HG02763 (cell line): ENCODE results near the gene LRG1.
"Not testable (repeated sequence)": the region's sequence is repeated elsewhere in the genome, so short reads cannot be mapped to it uniquely, and the experiment has no call there.

Source experiments
- ATAC-seq: cut with Tn5 transposase; IDR thresholded peaks from one replicate; pipeline ENCODE4 v1.9.1; 2021; ENCODE audit warnings: mild to moderate bottlenecking, moderate library complexity; ENCODE audit not compliant: unreplicated experiment

Gene LRG1

GRCh38 chr19:4553092-4553695 is 13.4 kb upstream of the LRG1 start:
- ATAC-seq, result no peak

DNA sequence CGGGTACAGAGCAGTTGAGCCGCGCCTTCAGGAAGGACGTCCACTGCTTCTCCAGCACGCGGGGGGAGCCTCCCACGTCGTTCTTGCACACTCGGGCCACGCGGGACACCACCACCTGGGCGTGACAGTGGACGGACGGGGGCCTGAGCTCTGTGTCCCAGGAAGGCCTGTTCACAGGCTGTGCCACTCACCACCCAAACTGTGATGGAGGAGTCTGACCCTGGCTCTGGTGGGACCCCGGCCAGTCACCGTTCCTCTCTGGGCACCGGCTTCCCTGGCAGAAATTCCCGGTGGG is 12.6 kb upstream of the LRG1 start:
- ATAC-seq, result no peak

GRCh38 chr19:4550479-4551050 is 10.7 kb upstream of the LRG1 start:
- ATAC-seq, result no peak

- ATAC-seq, result no peak
Observed at GRCh38 chr19:4550018-4550417, 10.2 kb upstream of the LRG1 start.

GRCh38 chr19:4548238-4548584 is 8.4 kb upstream of the LRG1 start:
- ATAC-seq, result no peak

DNA sequence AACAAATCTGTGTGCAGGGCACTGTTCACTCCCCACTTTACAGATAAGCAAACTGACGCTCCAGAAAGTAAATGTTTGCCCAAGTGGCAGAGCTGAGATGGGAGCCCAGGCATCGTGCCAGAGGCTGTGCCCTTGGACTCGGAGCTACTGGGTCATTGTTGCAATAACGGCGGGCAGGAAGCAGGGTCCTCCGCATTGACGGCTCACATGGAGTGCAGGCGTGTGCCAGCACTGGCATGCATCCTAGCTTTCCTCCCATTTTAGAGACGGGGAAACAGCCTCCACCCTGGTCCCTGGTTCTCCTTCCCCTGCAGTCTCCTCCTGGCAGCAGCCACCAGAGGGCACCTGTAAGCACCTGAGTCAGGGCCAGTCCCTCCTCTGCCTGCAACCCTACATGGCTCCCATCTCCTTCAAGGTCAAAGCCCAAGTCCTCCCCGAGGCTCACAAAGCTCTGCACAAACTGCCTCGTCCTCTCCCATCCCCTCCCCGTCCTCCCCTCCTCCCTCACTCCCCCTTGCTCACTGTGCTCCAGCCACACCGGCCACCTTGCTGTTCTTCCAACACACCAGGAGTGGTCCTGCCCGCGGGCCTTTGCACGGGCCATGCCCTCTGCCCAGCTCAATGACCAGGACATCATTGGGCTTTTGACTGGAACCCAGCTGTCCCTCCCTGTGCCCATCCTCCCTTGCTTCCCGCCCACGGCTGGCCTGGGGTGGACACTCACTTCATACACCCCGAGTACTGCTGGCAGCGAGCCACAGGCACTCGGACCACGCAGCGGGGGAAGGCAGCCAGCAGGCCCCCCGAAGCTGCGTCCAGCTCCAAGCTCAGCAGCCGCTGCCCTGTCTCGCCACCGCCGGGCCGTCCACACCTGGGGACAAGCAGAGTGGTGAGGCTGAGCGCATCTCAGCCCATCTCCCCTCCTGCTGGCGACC is 7.7 kb upstream of the LRG1 start:
- no peak for ATAC-seq

GRCh38 chr19:4543842-4544647 is 4.2 kb upstream of the LRG1 start:
- ATAC-seq, result no peak

DNA sequence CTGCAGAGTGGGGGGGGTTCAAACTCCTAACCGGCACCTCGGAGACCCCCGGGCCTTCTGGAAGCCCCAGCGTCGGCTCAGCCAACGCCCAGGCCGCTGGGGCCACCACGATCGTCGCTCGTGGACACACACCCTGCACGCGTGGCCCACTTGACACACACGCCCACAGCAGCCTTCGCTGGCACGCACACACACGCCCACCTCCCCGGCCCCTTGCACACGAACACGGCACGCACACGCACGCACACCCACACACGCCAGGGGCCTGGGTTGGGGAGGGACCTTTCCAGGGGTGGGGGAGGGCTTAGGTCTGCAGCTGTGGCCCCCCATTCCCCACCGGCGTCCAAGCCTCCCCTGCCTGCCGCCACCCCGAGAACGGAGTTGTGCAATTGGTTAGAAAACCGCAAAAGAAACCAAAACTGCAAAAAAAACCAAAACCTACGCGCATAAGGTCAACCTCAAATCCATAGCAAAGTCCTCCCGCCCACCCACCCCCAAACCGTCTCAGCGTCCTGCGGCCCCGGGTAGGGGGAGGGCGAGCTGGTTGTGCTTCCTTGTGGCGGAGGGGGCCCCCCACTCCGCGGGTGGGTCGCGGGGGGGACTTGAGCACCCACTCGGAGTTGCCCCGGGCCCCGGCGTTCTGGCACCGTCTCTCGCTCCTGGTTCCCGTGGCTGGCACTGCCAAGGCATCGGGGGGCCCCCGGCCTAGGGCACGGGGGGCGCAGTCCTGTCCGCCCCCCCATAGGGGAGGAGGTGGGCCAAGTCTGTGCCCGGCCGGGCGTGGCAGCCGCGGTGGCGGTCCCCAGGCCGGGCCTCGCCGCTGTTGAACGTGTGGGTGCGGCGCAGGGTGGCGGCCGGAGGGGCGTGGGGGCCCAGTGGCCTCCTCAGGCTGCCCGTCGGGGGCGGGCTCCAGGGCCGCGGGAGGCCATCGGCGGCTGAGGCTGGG is 3.3 kb upstream of the LRG1 start:
- ATAC-seq, result no peak

- ATAC-seq, result not testable (repeated sequence)
Observed at GRCh38 chr19:4541806-4542145, 1.9 kb upstream of the LRG1 start.

GRCh38 chr19:4541114-4541805 is 1.4 kb upstream of the LRG1 start:
- ATAC-seq, result no peak

DNA sequence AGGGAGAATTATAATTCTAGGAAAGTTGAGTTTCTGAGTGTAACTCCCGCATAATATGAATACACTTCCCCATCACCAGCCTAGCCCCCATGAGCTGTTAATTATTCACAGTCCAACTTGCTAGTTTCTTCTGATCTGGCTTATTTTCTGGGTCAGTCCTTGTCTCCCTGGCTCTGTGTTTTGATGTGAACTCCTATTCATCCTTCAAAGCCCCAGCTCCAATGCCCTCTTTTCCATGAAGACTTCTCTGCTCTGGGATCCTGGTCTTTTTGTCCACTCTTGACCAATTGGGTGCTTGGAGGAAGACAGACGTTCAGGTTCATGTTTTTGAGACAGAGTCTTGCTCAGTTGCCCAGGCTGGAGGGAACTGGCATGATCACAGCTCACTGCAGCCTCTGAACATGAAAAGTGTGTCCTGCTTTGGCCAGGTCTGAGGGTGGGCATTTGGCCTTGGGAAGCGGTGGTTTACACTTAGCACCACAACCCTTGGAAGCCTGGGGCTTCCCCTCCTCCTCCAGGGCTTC is 605 bp downstream of the LRG1 start:
- no peak for ATAC-seq

DNA sequence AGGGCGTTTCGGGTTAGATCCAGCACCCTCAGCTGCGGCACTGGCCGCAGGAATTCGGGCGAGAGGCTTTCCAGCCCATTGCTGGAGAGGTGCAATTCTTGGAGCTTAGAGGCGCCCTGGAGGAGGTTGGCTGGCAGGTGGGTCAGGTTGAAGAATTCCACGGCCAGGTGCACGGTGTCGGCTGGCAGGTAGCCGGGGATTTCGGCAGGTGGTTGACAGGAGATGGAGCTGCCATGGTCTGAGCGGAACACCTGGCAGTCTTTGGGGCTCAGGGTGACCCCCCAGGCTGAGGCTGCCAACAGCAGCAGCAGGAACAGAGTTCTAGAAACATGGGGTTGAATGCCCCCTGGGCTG is 1.3 kb downstream of the LRG1 start:
- ATAC-seq, result no peak

DNA sequence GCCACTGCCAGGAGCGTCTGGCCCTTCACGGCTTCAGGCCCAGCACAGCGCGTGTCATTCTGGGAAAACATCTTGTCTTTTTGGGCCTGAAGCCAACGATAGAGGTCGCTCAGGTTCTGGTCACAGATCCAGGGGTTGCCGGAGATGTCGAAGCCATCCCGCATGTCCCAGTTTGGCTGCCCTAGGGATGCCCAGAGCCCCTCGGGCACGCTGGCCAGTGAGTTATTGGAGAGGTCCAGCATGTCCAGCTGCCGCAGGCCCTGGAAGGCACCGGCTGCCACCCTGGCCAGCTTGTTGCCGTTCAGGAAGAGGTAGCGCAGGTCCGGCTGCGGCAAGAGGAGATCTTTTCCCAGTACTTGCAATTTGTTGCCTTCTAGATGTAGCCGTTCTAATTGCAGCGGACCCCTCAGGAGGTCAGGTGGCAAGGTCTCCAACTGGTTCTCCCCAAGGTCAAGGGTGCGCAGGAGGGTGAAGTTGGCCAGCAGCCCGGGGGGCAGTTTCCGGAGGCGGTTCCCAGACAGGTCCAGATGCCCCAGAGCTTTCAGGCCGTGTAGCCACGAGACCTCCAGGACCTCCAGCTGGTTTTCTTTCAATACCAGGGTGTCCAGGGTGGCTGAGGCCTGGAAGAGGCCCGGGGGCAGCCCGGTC is 1.8 kb downstream of the LRG1 start:
- ATAC-seq, result no peak

GRCh38 chr19:4536798-4537197 is 3.0 kb downstream of the LRG1 start:
- ATAC-seq, result no peak

GRCh38 chr19:4534836-4535658 is 4.8 kb downstream of the LRG1 start, which contains the start of gene PLIN5:
Gene PLIN5, minus strand, starts transcription at chr19:4535224. Its CDS starts 1,150 bp downstream, at chr19:4534074.
- ATAC-seq, result no peak

- ATAC-seq, result no peak
Observed at GRCh38 chr19:4533835-4534424, 5.9 kb downstream of the LRG1 start.

GRCh38 chr19:4533334-4533733 is 6.5 kb downstream of the LRG1 start:
- no peak for ATAC-seq
